Stimulated activated naive CD8-positive, alpha-beta T cell treated with anti-CD3 and anti-CD28 coated beads, Interleukin-15, Interleukin-2, amounts not matched to agents 100 U/mL and 50 U/mL, for 24 hours (primary cell): ENCODE results near the gene GPX4.
A peak's percentile ranks its signal among the peaks of the same experiment; 100 is the strongest.

Source experiments
- ATAC-seq: fragments of 150-1000 bp; cut with Tn5 transposase; one replicate; pipeline ENCODE4 v1.10.0; 2021
- DNase-seq: peaks from one replicate; pipeline ENCODE4 v3.0.0; 2021

Gene GPX4

GRCh38 chr19:1102407-1103131 lies 1.2 kb upstream of the GPX4 start:
- DNase-seq: peak; percentile 79
- peak; percentile 58 for ATAC-seq

DNA sequence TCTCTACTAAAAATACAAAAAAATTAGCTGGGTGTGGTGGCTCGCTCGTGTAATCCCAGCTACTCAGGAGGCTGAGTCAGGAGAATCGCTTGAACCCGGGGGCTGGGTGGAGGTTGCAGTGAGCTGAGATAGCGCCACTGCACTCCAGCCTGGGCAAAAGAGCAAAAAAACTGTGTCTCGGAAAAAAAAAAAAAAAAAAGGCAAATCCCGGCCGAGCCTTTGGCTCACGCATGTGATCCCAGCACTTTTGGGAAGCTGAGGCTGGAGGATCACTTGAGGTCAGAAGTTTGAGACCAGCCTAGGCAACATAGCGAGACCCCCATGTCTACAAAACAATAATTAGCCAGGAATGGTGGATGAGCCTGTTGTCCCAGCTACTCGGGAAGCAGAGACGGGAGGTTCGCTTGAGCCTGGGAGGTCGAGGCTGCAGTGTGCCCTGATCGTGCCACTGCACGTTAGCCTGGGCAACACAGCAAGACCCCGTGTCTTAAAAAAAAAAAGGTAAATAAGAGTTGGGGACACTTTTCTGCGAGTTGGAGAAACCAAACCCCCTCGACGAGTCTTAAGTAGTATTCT lies 574 bp upstream of the GPX4 start:
- ATAC-seq: no peak
- no peak for DNase-seq

GRCh38 chr19:1104311-1105007 lies 665 bp downstream of the GPX4 start:
- ATAC-seq: peak; percentile 22
- DNase-seq: peak; percentile 85

GRCh38 chr19:1105008-1105872 lies 1.4 kb downstream of the GPX4 start:
- DNase-seq (no peak), ATAC-seq (no peak)

DNA sequence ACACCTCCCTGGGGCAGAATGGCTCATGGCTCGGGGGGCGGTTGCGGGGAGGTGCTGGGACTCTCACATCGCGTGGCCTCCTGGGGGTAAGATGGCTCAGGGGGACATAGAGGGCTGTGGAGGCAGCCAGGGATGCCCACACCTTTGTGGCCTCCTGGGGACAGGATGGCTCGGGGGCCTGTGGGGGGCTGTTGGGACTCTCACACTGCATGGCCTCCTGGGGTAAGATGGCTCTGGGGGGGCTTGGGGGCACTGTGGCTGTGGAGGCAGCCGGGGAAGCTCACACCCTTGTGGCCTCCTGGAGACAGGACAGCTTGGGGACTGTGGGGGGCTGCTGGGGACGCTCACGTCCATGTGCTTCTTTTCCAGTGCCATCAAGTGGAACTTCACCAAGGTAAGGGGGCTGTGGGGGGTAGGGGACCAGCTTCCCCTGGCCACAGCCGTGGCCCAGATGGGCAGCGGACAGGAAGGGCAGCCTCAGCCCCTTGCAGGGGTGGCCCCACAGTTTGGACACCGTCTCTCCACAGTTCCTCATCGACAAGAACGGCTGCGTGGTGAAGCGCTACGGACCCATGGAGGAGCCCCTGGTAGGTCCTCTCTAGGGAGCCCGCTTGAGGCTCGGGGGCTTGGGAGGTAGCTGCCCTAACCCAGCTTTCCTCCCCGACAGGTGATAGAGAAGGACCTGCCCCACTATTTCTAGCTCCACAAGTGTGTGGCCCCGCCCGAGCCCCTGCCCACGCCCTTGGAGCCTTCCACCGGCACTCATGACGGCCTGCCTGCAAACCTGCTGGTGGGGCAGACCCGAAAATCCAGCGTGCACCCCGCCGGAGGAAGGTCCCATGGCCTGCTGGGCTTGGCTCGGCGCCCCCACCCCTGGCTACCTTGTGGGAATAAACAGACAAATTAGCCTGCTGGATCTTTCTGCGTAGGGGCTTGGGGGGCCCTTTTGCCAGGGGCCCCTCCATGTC lies 2.4 kb downstream of the GPX4 start:
- ATAC-seq: no peak

DNA sequence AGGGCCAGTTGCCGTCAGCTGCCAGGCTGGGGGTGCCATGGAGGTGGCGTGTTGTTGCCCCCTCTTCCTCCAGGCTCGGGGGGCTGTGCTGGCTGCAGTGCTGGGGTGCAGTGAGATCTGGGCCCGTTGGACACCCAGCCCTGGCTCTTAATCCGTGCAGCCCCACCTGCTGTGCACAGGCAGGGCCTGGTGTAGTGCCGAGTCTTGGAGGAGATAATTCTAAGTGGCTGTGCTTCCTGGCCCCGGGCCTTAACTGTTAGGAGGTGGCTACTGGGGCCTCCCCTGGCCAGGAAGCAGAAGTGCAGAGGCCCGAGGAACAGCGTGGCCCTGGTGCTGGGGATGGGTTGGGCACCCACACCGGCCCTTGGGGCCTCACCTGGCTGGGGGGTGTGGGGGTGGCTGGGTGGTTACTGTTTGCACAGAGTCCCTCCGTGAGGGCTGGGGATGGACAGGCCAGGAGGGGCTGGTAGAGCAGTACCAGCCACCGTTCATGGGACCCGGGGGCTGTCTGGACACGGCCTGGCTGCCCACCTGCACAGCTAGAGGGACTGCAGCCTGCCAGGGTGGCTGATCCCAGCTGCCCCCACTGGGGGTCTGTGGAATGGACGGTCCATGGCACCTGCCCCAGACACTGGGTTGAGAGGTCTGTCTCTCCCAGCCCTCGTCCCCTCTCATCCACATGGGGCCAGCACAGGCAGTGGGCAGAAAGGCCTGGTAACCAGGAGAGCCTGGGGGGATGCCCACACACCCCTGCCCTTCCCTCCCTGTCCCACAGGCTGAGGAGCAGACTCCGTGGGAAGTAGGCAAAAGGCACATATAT lies 3.3 kb downstream of the GPX4 start:
- ATAC-seq (no peak), DNase-seq (no peak)

More for the DNA sequence above, 2.4 kb downstream of the GPX4 start:
- no peak for DNase-seq

GRCh38 chr19:1107661-1108261 lies 4.0 kb downstream of the GPX4 start:
- ATAC-seq (no peak), DNase-seq (no peak)

GRCh38 chr19:1108291-1109031 lies 4.7 kb downstream of the GPX4 start:
- ATAC-seq (no peak), DNase-seq (no peak)

DNA sequence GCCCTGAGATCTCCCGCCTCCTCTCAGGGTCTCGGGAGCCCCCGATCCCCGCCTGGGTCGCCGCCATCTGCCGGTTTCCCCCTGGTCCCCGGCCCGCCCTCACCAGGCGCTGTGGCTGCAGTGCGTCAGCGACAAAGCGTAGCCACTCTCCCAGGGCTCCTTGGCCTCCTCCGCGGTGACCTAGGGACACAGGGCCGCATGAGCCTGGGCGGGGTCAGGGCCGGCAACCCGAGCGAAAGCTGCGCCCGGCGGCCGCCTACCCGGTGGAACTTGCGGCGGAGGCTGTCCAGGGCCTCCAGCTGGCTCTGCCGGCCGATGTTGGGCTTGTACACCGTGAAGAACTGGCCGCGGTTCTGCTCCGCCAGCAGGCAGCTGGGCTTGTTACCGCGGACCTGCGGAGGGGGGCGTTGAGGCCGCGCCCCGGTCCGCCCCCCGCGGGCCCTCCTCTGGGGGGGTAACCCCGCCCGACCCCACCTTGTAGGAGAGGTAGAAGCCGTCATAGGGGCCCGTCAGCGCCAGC lies 5.3 kb downstream of the GPX4 start:
- no peak for ATAC-seq
- DNase-seq: no peak

GRCh38 chr19:1109697-1110671 lies 6.2 kb downstream of the GPX4 start:
- no peak for ATAC-seq
- DNase-seq: no peak

DNA sequence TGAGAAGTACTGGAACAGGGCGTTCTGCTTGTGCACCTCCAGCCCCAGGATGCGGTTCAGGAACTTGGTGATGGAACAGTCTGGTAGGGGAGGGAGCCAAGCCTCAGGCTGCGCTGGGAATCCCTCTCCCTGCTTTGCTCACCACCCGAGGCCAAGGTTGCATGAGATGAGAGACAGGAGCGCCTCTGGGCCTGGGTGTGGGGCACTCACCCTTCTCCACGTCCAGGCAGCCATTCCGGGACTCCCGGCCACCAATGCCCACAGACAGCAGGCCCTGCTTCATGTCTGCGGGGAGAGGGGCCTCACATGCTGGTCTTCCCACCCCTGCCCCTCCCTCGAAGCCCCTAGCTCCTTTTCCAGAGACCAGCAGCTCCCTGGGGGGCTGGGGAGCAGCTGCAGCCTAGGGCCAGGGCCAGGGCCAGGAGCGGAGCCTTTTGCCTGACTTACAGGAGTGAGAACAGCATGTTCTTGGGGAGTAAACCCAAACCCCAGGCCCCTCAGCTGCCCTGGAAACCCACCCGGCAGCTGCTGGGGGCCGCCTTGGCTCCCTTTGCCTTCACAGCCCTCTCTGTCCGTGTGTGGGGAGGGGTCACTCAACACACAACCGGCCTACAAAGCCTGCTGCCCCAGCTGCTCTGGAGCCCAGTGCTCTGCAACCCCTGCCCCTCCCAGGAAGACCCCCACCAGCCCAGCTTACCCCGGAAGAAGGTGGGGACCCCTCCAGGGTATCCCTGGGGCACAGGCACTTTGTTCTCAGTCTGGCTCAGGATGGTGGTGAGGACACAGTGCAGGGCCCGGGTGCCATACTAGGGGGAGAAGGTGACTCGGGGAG lies 7.2 kb downstream of the GPX4 start:
- no peak for ATAC-seq
- no peak for DNase-seq

DNA sequence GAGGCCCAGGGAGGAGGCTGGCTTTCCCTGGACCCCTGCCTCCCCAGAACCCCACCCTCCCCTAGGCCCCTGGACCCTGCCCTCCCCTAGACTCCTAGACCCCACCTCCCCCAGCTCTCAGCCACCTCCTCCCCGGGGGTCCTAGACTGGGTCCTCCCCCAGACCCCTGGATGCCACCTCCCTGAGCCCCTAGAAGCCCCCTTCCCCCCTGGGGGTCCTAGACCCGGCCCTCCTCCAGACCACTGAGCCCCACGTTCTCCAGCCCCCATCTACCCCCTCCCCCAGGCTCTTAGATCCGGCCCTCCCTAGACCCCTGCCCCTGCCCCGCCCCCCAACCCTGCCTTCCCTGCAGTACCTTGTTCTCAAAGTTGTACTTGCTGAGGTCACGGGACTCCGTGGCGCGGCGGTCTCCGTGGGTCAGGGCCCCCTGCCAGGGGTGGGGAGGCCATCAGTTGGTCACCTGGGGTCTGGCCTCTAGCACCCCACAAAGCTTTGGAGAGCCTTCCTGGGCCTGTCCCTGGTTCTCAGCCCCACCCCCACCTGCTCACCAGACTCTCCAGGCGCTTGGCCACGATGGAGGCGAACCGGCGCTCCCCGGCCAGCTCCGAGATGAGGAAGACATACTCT lies 8.0 kb downstream of the GPX4 start:
- DNase-seq (no peak), ATAC-seq (no peak)

- no peak for ATAC-seq
- DNase-seq: peak; percentile 37
Measured at GRCh38 chr19:1112268-1113029, 8.7 kb downstream of the GPX4 start.

GRCh38 chr19:1113030-1113985 lies 9.5 kb downstream of the GPX4 start:
- ATAC-seq (peak; percentile 73), DNase-seq (peak; percentile 92)
